AG09309 (cell line): ENCODE results near the gene ENO3.

Experiments used
- DNase-seq: peaks from one replicate; pipeline ENCODE4 v3.0.0-alpha.2; 2010; ENCODE audit warnings: low read depth
- H3K4me3 ChIP-seq: 2 replicates; pipeline ENCODE4 v1.5.1; 2011; ENCODE audit warnings: mild to moderate bottlenecking, low read depth, low read length, moderate library complexity; ENCODE audit not compliant: control insufficient read depth
- TF ChIP-seq, protein P1 (sequence below): IDR thresholded peaks from 2 replicates; pipeline ENCODE4 v1.5.1; 2011; ENCODE audit warnings: mild to moderate bottlenecking, low read depth, low read length, inconsistent platforms; ENCODE audit not compliant: insufficient read depth, control insufficient read depth; ENCODE audit errors: missing control alignments

ENO3 gene

DNA sequence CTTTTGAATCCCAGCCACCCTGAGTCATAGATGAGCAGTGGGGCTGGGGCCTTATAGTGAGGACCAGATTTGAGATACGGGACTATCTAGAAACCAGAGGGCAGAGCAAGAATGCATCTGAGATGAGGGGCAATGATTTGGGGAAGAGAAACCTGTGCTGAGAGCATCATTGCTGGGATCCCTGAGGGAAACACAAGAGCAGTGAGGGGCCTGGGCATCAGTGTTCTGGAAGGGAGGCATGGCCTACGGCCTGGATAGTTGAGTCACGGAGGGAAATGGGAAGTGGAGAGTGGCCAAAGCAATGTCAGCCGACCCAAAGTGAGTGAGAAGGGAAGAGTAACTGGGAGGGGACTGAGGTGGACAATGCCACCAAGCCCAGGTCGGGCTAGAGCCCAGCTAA, 31.4 kb downstream of the ENO3 start:
- DNase-seq: no peak
- TF ChIP-seq, protein P1, sequence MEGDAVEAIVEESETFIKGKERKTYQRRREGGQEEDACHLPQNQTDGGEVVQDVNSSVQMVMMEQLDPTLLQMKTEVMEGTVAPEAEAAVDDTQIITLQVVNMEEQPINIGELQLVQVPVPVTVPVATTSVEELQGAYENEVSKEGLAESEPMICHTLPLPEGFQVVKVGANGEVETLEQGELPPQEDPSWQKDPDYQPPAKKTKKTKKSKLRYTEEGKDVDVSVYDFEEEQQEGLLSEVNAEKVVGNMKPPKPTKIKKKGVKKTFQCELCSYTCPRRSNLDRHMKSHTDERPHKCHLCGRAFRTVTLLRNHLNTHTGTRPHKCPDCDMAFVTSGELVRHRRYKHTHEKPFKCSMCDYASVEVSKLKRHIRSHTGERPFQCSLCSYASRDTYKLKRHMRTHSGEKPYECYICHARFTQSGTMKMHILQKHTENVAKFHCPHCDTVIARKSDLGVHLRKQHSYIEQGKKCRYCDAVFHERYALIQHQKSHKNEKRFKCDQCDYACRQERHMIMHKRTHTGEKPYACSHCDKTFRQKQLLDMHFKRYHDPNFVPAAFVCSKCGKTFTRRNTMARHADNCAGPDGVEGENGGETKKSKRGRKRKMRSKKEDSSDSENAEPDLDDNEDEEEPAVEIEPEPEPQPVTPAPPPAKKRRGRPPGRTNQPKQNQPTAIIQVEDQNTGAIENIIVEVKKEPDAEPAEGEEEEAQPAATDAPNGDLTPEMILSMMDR: no peak
- no peak overlapping the region for H3K4me3 ChIP-seq

DNA sequence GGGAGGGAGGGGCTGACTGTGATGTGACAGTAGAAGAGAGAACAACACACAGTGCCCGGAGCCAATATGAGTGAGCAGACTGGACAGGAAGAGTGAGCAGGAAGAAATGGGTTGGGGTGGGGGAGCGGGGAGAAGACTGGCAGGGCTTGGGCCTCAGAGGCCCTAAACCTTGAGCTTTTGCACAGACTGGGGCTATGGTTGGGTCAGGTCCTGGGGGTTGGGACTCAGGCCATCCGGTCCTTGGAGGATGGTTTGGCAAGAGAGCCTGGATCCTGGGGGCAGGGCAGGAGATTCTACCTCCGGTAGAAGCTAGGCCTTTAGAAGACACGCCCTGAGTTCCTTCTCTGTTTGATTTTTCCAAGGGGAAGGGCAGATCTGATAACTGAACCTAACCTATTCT, 35.5 kb downstream of the ENO3 start:
- TF ChIP-seq, protein P1: no peak
- DNase-seq: no peak

DNA sequence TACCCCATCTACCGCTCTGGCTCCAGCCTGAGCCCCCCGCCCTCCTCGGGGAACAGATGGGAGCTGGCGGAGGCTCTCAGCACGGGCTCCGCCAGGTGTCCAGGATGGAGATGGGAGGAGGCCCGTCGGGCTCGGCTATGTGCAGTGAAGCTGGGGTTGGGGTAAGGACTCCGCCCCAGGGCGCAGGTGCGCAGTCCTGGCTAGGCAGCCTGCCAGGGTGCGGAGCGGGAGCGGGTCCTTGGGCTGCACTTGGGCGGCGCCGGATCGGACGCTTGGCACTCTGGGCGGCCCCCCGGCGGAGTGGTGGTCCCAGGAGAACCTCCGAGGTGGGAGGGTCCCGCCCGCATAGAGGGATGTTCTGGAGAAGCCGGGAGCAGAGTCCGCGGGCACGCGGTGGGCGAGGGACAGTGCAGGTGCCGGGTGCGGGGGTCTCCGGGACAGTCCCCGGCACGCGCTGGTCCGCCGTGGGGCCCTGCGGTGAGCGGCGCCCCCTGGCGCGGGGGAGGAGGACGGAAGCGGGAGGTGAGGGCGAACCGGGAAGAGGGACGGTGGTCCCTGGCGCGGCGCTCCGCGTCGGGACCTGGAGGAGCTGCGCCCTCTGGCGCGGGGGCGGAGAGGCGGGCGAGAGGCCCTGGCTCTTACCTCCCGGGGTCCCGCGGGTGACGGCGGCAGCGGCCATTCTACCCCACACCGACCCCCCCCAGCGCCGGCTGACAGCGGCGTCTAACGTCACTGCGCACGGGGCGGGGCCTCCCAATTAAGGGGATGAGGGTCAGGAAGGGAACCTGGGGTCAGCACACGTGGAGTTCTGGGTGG, 36.2 kb downstream of the ENO3 start, which contains the start of gene CAMTA2:
CAMTA2 (minus strand) TSS at position 725 of the 816 bp plus-strand sequence. CDS start 1,453 bp downstream, outside the sequence.
- TF ChIP-seq, protein P1: peak; percentile 49
- DNase-seq: no peak

More for the DNA sequence above, 35.5 kb downstream of the ENO3 start:
- H3K4me3 ChIP-seq: peak overlapping the region; percentile 89

DNA sequence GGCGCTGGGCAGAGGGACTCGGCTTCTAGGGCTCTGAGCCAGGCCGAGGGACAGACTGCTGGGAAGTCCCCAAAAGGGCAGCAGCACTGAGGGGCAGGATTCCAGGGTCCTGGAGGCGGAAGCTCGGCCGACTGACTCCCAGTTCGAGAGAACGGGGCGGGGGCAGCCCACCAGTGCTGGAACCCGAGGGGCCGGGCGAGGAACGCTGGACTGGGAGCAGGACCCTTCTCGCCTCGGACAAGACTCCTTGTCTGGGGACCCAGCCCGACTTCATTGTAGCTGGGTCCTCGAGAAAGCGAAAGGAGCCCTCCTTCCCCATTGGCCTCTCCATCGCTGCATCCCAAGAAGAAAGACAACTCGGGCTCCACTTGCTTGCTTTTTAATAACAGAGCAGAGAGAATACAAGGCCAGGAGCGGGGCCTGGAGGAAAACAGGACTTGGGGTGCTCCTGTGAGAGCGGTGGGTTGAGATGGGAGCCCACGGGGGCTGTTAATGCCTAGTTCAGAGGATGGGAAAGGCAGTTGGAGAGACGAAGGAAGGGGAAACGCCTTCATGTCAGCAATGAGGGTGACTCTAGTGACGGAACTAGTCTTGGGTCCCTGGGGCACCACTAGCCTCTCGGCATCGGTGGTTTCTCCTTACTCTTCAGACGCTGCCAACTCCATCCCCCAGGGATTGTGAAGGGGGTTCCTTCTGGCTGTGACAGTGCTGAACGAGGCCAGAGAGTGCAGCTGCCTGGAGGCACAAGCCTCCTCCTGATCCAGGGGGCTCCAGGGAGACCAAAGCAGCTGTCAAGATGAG, 37.0 kb downstream of the ENO3 start:
- peak overlapping the region; percentile 89 for H3K4me3 ChIP-seq
- TF ChIP-seq, protein P1: no peak
- DNase-seq: no peak

More for the DNA sequence above, 36.2 kb downstream of the ENO3 start, which contains the start of gene CAMTA2:
- peak within 1 kb of the TSS; percentile 89 for H3K4me3 ChIP-seq

DNA sequence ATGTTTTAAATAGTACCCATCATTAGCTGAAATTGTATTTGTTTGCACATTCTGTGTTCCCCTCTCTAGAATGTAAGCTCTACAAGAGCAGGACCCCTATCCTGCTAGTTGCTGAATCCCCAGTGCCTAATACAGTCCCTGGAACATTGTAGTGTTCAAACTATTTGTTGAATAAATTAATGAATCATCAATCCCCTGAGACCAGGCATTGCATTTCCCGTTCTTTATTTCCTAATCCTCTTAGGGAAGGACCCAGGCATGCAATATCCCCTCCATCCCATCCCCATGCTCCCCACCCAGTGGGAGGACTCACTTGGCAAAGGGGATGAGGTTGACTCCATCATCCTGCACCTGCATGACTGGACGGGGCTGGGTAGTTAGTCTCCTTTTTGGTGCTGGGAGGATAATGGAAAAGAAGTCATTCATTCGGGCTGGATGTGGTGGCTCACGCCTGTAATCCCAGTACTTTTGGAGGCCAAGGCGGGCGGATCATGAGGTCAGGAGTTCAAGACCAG, 43.2 kb downstream of the ENO3 start:
- no peak overlapping the region for H3K4me3 ChIP-seq
- no peak for DNase-seq
- TF ChIP-seq, protein P1: no peak

DNA sequence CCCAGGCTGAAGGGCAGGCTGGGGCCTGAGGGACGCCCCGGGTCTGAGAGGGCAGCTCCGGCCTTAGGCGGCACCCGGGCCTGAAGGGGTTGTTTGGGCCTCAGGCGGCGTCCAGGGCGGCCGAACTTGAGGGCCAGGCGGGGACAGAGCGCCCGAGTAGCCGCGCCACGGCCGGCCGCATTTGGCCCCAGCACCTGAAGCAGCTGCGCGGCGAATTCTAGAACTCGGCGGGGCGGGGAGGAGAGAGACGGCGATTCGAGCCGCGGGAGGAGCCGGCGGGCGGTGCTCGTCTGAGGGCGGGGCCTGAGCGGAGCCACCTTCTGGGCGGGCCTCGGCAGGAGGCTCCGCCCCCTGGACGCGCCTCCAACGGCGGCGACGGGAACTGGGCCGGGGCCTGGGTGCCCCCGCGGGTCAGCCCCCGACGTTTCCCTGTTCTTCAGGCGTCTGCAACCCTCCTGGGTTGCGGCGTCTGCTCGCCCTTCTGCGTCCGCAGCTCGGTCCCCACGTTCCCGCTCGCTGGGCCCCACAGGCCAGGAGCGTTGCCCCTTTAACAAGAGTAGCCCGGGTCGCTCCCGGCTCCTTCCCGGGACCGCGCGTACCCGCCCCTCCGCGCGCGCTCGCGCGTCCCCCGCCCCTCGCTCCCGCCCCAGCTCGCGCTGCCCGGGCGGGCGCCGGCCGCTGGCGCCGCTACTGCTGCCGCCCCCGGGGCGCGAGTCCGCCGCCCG, 46.5 kb downstream of the ENO3 start, which contains the start of the genes INCA1 and KIF1C:
INCA1 (minus strand) TSS at position 221 of the 725 bp plus-strand sequence. CDS start 3,085 bp downstream, outside the sequence.
KIF1C (plus strand) TSS at position 649 of the 725 bp plus-strand sequence. CDS start 2,297 bp downstream, outside the sequence.
- peak; percentile 51 for DNase-seq
- TF ChIP-seq, protein P1: no peak
- peak within 1 kb of the TSS; percentile 100 for H3K4me3 ChIP-seq
